Measurements from ENCODE around the gene BZW2. TPM values are rescaled to one million over a fixed set of nuclear protein-coding genes. Genes with fewer than 3 reads are reported as not detected.

The BZW2 gene
- total and polyA plus RNA-seq, 2 donors (not counting 1 experiment from before 2014, with no cell fraction given), result 18.4 to 20.6 TPM

DNA sequence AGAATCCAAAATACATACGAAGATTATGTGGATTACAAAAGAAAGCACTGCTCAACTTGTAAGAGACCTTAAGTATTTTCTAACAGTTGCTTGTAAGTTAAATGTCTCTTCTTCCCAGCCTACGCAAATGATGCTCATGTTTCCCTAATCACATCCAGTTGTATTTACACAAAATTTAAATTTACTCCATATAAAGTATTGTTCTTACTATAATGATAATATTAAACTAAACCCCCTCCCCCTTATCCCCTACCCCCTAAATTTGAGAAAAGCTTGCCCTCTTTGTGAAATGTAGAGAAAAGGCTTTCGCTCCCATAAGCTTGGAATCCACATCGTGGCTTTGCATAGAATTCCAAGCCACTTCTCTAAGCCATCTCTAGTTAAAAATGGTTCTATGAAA is 29.9 kb upstream of the BZW2 start:
- no peak for DNase-seq
- Mint-ChIP-seq H3K4me1 (peaks cover 7% of the 10 kb centered on the region), H3K27ac (no peak overlapping the region), H3K27me3 (no peaks in the 10 kb centered on the region), H3K9me3 (ENCODE audit: insufficient read depth) (no peaks in the 10 kb centered on the region), H3K4me3 (no peak overlapping the region)
- no peaks in the 10 kb centered on the region for H3K9me3 ChIP-seq (ENCODE audit: control extremely low read depth in 1 of 3, control insufficient read depth in 2 of 3, insufficient read depth in 1 of 3, low read length in 2 of 3)
- H3K79me2 ChIP-seq (ENCODE audit: control insufficient read depth, insufficient read depth, low read length), result no peaks in the 10 kb centered on the region
- no peak overlapping the region for H3K4me2 ChIP-seq (replicated peaks; ENCODE audit: low read depth, low read length, poor library complexity, severe bottlenecking)
- H2AFZ ChIP-seq (ENCODE audit: insufficient read depth, low read depth, low read length, poor library complexity, severe bottlenecking), result no peak overlapping the region
- no peak overlapping the region for H3K27ac ChIP-seq (ENCODE audit: low read length in 2 of 2)
- ATAC-seq (ENCODE audit: low read depth), result no peak
- no peaks in the 10 kb centered on the region for H4K20me1 ChIP-seq (ENCODE audit: control insufficient read depth, insufficient read depth, low read length, poor library complexity, severe bottlenecking)
- ChIA-PET POLR2A (no interaction called here), CTCF (no interaction called here)
- no peak overlapping the region for H3K9ac ChIP-seq (ENCODE audit: low read length)
- intact Hi-C loops (cut with micrococcal nuclease), result no loop called here
- no peak overlapping the region for H3K4me3 ChIP-seq (ENCODE audit: control extremely low read depth in 1 of 5, extremely low read depth in 1 of 5, insufficient read depth in 1 of 5, low read depth in 2 of 5, low read length in 4 of 5)
- TF ChIP-seq, protein P1, sequence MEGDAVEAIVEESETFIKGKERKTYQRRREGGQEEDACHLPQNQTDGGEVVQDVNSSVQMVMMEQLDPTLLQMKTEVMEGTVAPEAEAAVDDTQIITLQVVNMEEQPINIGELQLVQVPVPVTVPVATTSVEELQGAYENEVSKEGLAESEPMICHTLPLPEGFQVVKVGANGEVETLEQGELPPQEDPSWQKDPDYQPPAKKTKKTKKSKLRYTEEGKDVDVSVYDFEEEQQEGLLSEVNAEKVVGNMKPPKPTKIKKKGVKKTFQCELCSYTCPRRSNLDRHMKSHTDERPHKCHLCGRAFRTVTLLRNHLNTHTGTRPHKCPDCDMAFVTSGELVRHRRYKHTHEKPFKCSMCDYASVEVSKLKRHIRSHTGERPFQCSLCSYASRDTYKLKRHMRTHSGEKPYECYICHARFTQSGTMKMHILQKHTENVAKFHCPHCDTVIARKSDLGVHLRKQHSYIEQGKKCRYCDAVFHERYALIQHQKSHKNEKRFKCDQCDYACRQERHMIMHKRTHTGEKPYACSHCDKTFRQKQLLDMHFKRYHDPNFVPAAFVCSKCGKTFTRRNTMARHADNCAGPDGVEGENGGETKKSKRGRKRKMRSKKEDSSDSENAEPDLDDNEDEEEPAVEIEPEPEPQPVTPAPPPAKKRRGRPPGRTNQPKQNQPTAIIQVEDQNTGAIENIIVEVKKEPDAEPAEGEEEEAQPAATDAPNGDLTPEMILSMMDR (IDR thresholded peaks at IDR 0.05), result no peak
- no peak for TF ChIP-seq EZH2 (IDR thresholded peaks at IDR 0.05; ENCODE audit: borderline replicate concordance, insufficient read depth, low read depth, low read length, poor library complexity, severe bottlenecking)
- peaks cover 9 to 13% of the 10 kb centered on the region in 2 experiments for H3K36me3 ChIP-seq (replicated peaks in 1 of 2; ENCODE audit: control extremely low read depth in 1 of 2, control insufficient read depth in 1 of 2, extremely low read depth in 1 of 2, insufficient read depth in 2 of 2, low read length in 1 of 2)
- no peaks in the 10 kb centered on the region for H3K4me1 ChIP-seq (ENCODE audit: control insufficient read depth in 2 of 2, insufficient read depth in 2 of 2, low read length in 2 of 2)
- no peaks in the 10 kb centered on the region for H3K27me3 ChIP-seq (replicated peaks in 1 of 4; ENCODE audit: control extremely low read depth in 1 of 4, control insufficient read depth in 3 of 4, insufficient read depth in 4 of 4, low read length in 3 of 4)
- WGBS (ENCODE audit: insufficient coverage), result 100% methylated on average over 1 of the region's 4 CpGs

DNA sequence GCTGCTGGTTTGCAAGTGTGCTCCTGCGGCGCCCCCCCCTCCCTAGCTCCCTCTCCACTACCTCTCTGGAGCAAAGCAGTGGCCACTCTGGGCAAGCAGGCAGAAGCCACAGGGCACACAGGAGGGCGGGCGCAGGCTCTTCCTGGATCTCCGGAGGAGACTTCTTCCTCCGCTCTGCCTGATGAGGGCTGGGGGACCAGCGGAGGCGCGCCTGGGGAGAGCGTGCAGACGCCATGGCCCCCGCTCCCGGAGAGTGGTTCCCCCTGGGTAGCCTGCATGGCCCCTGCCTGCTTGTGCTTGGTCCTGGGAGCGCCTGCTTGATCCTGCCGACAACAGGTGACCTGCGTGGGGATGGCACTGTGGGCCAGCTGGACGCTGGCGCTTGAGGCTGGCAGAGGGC is 29.4 kb upstream of the BZW2 start:
- Histone ChIP-seq H3K9me3 (ENCODE audit: control extremely low read depth in 1 of 3, control insufficient read depth in 2 of 3, insufficient read depth in 1 of 3, low read length in 2 of 3) (no peaks in the 10 kb centered on the region), H3K4me1 (ENCODE audit: control insufficient read depth in 2 of 2, insufficient read depth in 2 of 2, low read length in 2 of 2) (no peaks in the 10 kb centered on the region), H3K4me3 (ENCODE audit: control extremely low read depth in 1 of 5, extremely low read depth in 1 of 5, insufficient read depth in 1 of 5, low read depth in 2 of 5, low read length in 4 of 5) (no peak overlapping the region), H3K9ac (ENCODE audit: low read length) (no peak overlapping the region), H3K36me3 (replicated peaks in 1 of 2; ENCODE audit: control extremely low read depth in 1 of 2, control insufficient read depth in 1 of 2, extremely low read depth in 1 of 2, insufficient read depth in 2 of 2, low read length in 1 of 2) (peaks cover 9 to 13% of the 10 kb centered on the region in 2 experiments), H3K27me3 (replicated peaks in 1 of 4; ENCODE audit: control extremely low read depth in 1 of 4, control insufficient read depth in 3 of 4, insufficient read depth in 4 of 4, low read length in 3 of 4) (no peaks in the 10 kb centered on the region), H3K79me2 (ENCODE audit: control insufficient read depth, insufficient read depth, low read length) (no peaks in the 10 kb centered on the region), H2AFZ (ENCODE audit: insufficient read depth, low read depth, low read length, poor library complexity, severe bottlenecking) (no peak overlapping the region), H3K4me2 (replicated peaks; ENCODE audit: low read depth, low read length, poor library complexity, severe bottlenecking) (no peak overlapping the region), H4K20me1 (ENCODE audit: control insufficient read depth, insufficient read depth, low read length, poor library complexity, severe bottlenecking) (no peaks in the 10 kb centered on the region), H3K27ac (ENCODE audit: low read length in 2 of 2) (no peak overlapping the region)
- intact Hi-C loops (cut with micrococcal nuclease), result no loop called here
- Mint-ChIP-seq H3K27ac (no peak overlapping the region), H3K27me3 (no peaks in the 10 kb centered on the region), H3K4me1 (peaks cover 7% of the 10 kb centered on the region), H3K9me3 (ENCODE audit: insufficient read depth) (no peaks in the 10 kb centered on the region), H3K4me3 (no peak overlapping the region)
- ATAC-seq (ENCODE audit: low read depth), result no peak
- 90% methylated on average over 18 of the region's 18 CpGs for WGBS (ENCODE audit: insufficient coverage)
- ChIA-PET CTCF (no interaction called here), POLR2A (no interaction called here)
- DNase-seq, result no peak
- TF ChIP-seq, protein P1 (IDR thresholded peaks at IDR 0.05), result no peak

Measured in B cell (primary cell).